ENCODE data around the gene MRPL42. TPM values are rescaled to one million over a fixed set of nuclear protein-coding genes. Genes with fewer than 3 reads are reported as not detected.

MRPL42 gene
- total RNA-seq, 1 experiment from 2014 or later = 108 TPM

DNA sequence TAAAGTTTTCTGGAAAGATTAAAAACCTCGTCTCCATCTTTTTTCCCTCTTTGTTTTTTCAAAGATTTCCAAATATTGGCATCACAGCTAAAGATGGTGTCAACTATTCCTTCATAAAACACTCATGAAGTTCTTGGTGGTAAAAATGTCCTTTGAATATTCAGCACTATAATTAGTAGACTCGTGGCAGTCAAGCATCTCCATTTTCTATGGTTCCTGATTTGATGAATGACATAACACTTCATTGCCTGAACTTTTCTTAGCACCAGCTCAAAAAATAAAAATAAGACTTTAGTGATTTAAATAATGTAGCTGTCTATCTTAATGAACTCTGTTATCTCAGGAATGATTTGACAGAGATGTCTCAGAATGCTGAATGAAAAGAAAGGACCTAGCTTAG lies 45.3 kb upstream of the MRPL42 start:
- H3K27me3 ChIP-seq (ENCODE audit: insufficient read depth, low read length) = no peaks in the 10 kb centered on the region
- H3K79me1 ChIP-seq (ENCODE audit: insufficient read depth, low read depth, low read length, poor library complexity, severe bottlenecking) = peaks cover 7% of the 10 kb centered on the region
- no peak overlapping the region for H2AK5ac ChIP-seq (ENCODE audit: insufficient read length, low read length)
- peaks cover 55% of the 10 kb centered on the region for H3K79me2 ChIP-seq (ENCODE audit: insufficient read depth, low read length)
- H3K14ac ChIP-seq (ENCODE audit: insufficient read depth, low read length) = no peak overlapping the region
- H3T11ph ChIP-seq (ENCODE audit: low read length) = no peak overlapping the region
- no peaks in the 10 kb centered on the region for H3K27me3 Mint-ChIP-seq (ENCODE audit: low read depth)
- WGBS (ENCODE audit: extremely low coverage, insufficient read length, low lambda C conversion rate) = no CpG with 5 or more reads among the region's 2 CpGs
- no peak overlapping the region for H2BK120ac ChIP-seq (ENCODE audit: low read depth, low read length, poor library complexity, severe bottlenecking)
- H2BK20ac ChIP-seq (ENCODE audit: low read depth, low read length, poor library complexity, severe bottlenecking) = no peak overlapping the region
- peaks cover 54 to 64% of the 10 kb centered on the region in 2 experiments for H3K4me1 Mint-ChIP-seq
- no peak overlapping the region for H4K8ac ChIP-seq (replicated peaks; ENCODE audit: insufficient read length, low read depth, low read length)
- no peaks in the 10 kb centered on the region for H3K36me3 Mint-ChIP-seq (ENCODE audit: insufficient read depth in 1 of 3, low read depth in 3 of 3)
- no peaks in the 10 kb centered on the region for H3K9me3 Mint-ChIP-seq
- H3K9me3 ChIP-seq (ENCODE audit: control insufficient read depth, low read depth, low read length) = no peaks in the 10 kb centered on the region
- H2BK12ac ChIP-seq (ENCODE audit: insufficient read length, low read depth, low read length) = no peak overlapping the region
- H3K18ac ChIP-seq (ENCODE audit: insufficient read length, low read depth, low read length) = no peak overlapping the region
- DNase-seq = no peak
- no peak overlapping the region for H2AFZ ChIP-seq (ENCODE audit: low read length)
- no peak overlapping the region for H3K4me3 Mint-ChIP-seq
- no peak overlapping the region for H3K23ac ChIP-seq (ENCODE audit: insufficient read length, low read depth, low read length)
- H3K4ac ChIP-seq (ENCODE audit: low read depth, low read length) = no peak overlapping the region
- no peak overlapping the region for H2BK15ac ChIP-seq (ENCODE audit: low read depth, low read length)
- no peak overlapping the region for H3K27ac Mint-ChIP-seq
- no peak overlapping the region for H4K91ac ChIP-seq (ENCODE audit: insufficient read length, low read depth, low read length)
- no peak overlapping the region for H4K5ac ChIP-seq (ENCODE audit: insufficient read length, low read depth, low read length)
- no peaks in the 10 kb centered on the region for H4K20me1 ChIP-seq (ENCODE audit: control insufficient read depth, insufficient read depth, insufficient read length)
- H3K23me2 ChIP-seq (ENCODE audit: insufficient read length, low read depth, low read length, poor library complexity, severe bottlenecking) = no peaks in the 10 kb centered on the region
- peaks cover 6% of the 10 kb centered on the region for H3K4me1 ChIP-seq (ENCODE audit: insufficient read depth, low read length)
- H3K56ac ChIP-seq (ENCODE audit: insufficient read length, low read depth, low read length) = no peak overlapping the region
- H3K9ac ChIP-seq (ENCODE audit: extremely low read depth, insufficient read length, low read length) = no peak overlapping the region
- no peak overlapping the region for H2BK5ac ChIP-seq (ENCODE audit: insufficient read length, low read length)
- no peak for TF ChIP-seq CTCF (conservative IDR thresholded peaks at IDR 0.05)
- H3K27ac ChIP-seq (ENCODE audit: insufficient read length, low read depth, low read length) = no peak overlapping the region
- no peak overlapping the region for H3K4me2 ChIP-seq (ENCODE audit: insufficient read depth, insufficient read length, low read length)

All from H9 (cell line).